GM06990 (cell line): ENCODE measurements around the gene EIF4G2.

ENCODE experiments used
- DNase-seq: peaks from one replicate; pipeline ENCODE4 v3.0.0-alpha.2; 2011; ENCODE audit not compliant: insufficient read length; ENCODE audit errors: extremely low read depth
- H3K27me3 ChIP-seq: replicated peaks from 2 replicates; pipeline ENCODE4 v1.6.0; 2011; ENCODE audit warnings: low read length; ENCODE audit not compliant: control insufficient read depth, insufficient read depth
- H3K36me3 ChIP-seq: 2 replicates; pipeline ENCODE4 v1.5.1; 2011; ENCODE audit warnings: low read length; ENCODE audit not compliant: control insufficient read depth, insufficient read depth
- H3K4me3 ChIP-seq: replicated peaks from 2 replicates; pipeline ENCODE4 v1.5.1; 2011; ENCODE audit warnings: low read depth, mild to moderate bottlenecking, control low read depth, low read length
- CTCF ChIP-seq: IDR thresholded peaks from 2 replicates; pipeline ENCODE4 v1.5.1; 2011; ENCODE audit warnings: low read length, control low read depth, mild to moderate bottlenecking, inconsistent platforms; ENCODE audit not compliant: insufficient read depth, poor library complexity, severe bottlenecking

Gene EIF4G2

GRCh38 chr11:10847960-10848860 lies 39.5 kb upstream of the EIF4G2 start:
- no peak overlapping the region for H3K4me3 ChIP-seq
- TF ChIP-seq CTCF = no peak
- H3K36me3 ChIP-seq = peaks cover 1% of the 10 kb centered on the region; the same call in 1 of the 2 replicates
- DNase-seq = no peak
- H3K27me3 ChIP-seq = no peaks in the 10 kb centered on the region

GRCh38 chr11:10846660-10847059 lies 37.9 kb upstream of the EIF4G2 start:
- TF ChIP-seq CTCF = no peak

DNA sequence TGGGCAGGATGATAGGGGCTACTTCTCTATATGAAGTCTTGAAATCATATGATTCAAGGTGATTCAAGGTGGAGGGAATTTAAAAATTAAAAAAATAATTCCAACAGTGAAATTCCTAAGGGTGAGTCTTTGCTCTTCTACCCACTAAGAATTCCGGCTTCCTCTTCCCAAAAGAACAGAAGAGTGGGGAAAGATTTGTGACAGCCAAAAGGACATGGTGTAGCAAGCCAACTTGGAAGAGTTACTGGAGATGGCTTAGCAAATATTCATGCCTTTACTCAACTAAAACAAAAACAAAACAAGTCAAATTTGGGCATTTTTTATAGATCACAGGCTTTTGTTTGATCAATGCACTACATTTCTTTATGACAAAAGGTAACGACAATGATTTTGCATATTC lies 36.9 kb upstream of the EIF4G2 start:
- Histone ChIP-seq H3K4me3 (no peak overlapping the region), H3K36me3 (no peaks in the 10 kb centered on the region), H3K27me3 (no peaks in the 10 kb centered on the region)
- TF ChIP-seq CTCF = no peak
- DNase-seq = no peak

More at GRCh38 chr11:10846660-10847059, 37.9 kb upstream of the EIF4G2 start:
- Histone ChIP-seq H3K4me3 (no peak overlapping the region), H3K36me3 (no peaks in the 10 kb centered on the region), H3K27me3 (no peaks in the 10 kb centered on the region)
- no peak for DNase-seq

GRCh38 chr11:10844796-10845195 lies 36.1 kb upstream of the EIF4G2 start:
- Histone ChIP-seq H3K4me3 (no peak overlapping the region), H3K27me3 (no peaks in the 10 kb centered on the region), H3K36me3 (no peaks in the 10 kb centered on the region)
- DNase-seq = no peak
- TF ChIP-seq CTCF = no peak

DNA sequence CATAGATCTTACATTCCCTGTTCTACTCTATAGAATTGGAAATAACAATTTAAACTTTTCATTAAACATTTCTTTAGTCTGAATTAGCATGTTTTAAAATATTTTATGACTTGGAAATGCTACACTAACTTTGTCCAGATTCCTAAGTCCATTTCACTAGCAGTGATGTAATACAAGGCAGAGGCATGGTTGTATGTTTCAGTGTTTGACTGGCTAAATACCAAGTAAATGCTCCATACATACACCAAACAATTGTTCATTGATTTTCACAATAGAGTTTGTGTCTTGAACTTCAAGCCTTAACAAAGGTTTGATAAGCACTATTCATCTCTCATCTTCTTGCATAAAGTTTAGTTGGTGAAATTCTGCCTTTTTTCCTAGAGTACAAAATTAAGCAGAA lies 35.6 kb upstream of the EIF4G2 start:
- Histone ChIP-seq H3K27me3 (no peaks in the 10 kb centered on the region), H3K4me3 (no peak overlapping the region), H3K36me3 (no peaks in the 10 kb centered on the region)
- DNase-seq = no peak
- no peak for TF ChIP-seq CTCF
